Measurements from ENCODE around the gene TRMO.

Gene TRMO

DNA sequence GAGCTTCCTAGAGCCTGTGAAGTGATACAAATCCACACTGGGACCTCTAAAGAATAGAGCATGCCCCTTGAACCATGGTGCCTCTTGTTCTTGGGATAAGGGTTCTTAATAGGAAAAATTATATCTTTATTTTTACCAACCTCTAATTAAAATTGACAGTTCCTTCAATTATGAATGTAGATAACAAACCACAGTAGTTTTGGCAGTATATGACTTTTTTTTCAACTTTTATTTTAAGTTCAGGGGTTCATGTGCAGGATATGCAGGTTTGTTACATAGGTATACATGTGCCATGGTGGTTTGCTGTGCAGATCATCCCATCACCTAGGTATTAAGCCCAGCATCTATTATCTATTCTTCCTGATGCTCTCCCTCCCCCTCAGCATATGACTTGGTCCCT is 14.7 kb upstream of the TRMO start:
- no peak for DNase-seq

DNA sequence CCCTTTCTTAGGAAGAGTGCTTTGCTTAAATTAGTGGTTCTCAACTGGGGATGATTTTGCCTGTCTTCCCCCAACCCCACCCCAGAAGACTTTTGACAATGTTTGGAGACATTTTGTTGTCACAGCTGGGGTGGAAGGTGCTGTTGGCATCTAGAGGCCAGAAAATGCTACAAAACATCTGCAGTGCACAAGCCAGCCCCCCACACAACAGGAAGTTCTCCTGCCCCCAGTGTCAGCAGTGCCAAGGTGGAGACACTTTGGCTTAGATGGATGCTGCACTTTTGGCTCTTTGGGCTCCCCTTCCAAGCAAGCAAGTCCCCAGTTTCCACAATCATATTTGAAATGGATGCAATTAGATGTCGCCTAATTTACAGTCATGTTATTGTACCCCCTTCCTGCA is 13.0 kb upstream of the TRMO start:
- DNase-seq: no peak

DNA sequence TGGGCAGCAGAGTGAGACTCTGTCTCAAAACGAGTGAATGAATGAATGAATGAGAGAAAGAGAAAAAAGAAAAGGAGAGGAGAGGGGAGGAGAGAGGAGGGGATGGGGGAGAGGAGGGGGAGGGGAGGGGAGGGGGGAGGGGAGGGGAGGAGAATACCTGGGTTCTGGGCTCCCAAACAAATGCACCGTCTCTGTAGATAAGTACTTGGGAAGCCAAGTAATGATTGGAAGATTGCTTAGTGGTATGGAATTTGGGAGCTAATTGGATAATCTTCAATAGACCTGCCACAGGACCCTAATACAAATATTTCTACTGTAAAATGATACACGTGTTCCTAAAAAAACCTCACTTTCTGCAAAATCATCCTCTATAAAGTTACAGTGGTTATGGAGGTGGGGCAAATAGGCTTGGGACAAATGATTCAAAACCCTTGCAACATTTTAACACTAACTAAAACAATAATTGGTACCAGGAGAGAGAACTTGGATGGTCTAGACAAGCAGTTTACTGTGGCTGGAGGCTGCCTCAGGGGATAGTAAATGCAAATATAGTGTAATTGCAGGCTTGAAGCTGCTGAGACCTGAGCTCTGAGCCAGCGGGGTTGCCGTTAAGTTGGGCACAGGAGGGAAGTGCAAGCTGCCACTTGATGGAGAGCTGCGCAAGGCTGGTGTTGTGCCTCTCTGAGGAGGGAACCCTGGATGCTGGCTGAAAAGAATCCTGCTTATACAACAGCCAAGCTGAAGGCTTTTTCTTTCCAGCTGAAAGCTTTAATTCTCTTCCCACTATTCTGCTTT is 12.2 kb upstream of the TRMO start:
- DNase-seq: no peak

DNA sequence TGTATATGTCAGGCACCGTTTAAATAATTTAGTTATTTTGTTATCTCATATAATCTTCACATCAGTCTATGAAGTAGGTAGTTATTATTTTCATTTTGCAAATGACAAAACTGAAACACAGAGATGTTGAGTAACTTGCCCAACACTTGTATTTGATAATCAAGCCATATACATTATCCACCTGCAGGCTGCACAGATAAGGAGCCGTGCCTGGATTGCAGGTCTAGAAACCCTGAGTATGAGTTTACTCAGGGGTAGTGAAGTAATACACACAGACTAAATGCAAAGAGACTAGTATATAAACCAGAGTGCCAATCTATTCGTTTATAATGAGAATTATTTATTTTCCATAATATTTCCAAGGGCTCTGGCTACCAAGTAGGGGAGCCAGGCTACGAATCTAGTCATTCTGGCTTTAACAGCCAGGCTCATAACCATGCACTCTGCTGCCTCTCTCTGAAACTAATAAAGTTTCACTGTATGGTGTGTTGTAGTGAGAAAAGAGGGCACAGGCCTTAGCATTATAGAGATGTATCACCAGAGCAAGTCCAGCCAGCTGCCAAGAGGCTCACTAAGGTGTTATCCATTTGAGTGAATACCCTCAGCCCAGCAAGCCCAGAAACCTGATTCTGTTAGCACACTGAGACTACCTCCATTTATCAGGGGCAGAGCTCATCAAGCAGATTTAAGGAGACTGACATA is 11.1 kb upstream of the TRMO start:
- DNase-seq: no peak

DNA sequence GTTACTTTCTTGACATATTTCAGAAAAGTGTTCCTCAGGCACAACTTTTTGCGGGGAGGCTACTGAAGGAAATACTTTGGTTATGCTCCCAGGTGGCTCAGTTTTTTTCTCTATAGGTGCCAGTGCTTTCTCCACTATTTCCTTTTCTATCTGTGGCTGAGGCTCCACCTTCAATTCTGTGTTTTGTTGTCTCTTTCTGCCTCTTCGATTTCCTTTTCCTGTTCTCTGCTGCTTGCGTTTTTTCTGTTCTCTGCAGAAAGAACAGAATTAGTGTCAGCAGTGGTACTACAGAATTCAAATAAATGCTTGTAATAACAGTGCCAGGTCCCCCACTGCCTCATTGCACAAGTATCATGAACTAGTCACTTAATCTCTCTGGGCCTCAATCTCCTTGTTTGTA is 8.7 kb upstream of the TRMO start:
- DNase-seq: peak; percentile 32

- no peak for DNase-seq
Observed at GRCh38 chr9:97928986-97929604, 6.8 kb upstream of the TRMO start.

DNA sequence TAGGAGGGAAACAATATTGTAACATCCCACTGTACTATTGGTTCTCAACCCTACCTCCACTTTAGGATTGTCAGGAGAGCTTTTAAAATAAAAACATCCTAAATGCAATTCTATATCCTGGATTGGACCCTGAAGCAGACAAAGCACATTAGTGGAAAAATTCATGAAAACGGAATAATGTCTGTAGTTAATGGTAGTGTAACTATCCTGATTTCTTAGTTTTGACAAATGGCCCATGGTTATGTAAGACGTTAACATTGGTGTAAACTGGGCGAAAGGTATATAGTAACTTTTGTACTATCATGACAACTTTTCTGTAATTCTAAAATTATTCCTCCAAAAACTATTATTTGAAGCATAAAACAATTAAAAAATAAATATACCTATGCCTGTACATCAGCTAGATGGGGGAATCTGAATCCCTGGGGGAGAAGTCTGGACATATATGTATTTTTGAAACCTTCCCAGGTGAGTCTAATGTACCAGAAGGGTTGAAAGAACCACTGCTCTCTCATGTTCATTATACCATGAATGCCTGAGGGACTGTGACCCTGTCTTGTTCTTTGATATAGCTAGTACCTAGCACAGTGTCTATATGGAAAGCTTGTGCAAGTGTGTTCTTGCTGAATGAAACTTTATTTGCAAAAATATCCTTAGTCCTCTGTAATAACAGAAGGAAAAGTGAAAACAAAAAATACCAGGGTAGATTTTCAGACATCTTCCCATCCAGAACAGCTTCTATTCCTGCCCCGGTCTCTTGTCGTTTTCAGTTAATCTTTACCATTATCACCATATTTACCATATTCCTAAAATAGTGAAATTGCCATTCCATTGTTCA is 3.4 kb upstream of the TRMO start:
- DNase-seq: no peak

DNA sequence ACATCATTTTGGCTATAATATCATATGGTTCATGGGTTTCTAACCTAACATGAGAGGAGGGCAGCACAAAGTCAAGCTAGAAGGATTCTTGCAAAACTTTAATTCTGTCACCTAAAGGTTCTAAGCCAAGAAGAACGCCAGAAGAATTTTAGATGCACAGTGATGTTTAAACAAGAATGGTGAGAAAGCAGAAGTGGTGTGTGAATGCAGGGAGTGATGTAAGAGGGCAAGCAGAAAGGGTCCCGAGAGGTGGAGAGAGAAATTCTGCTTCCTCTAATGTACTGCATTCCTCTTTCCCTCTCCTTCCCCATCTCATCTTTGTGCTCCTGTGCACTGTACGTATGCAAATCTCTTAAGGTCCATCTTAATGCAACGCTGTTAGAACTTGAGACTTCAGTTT is 2.1 kb upstream of the TRMO start:
- DNase-seq: no peak

DNA sequence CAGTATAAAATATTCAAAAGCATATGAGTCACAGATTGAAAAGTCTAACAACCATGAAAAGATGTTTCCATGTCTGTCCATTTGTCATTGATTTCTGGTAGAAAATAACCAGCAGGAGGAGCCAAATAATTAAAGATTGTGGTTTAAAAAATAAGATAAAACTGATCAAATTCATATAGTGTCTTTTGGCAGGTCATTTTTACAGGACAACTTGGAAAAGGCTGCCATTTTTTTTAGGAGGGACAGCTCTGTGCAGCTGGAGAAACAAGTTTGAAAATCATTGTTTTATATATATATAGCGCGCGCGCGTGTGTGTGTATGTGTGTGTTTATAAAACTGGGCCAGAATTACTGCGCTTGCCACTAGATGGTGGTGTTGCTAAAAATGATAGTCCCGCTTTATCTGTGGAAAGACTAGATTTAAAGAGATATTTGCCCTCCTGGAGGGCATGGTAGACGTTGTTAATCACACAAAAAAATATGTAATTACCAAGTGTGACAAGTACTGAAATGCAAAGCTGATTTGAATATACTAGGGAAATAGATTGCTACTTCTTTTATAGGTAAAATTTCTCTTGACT is 1.3 kb upstream of the TRMO start:
- DNase-seq: peak; percentile 86

DNA sequence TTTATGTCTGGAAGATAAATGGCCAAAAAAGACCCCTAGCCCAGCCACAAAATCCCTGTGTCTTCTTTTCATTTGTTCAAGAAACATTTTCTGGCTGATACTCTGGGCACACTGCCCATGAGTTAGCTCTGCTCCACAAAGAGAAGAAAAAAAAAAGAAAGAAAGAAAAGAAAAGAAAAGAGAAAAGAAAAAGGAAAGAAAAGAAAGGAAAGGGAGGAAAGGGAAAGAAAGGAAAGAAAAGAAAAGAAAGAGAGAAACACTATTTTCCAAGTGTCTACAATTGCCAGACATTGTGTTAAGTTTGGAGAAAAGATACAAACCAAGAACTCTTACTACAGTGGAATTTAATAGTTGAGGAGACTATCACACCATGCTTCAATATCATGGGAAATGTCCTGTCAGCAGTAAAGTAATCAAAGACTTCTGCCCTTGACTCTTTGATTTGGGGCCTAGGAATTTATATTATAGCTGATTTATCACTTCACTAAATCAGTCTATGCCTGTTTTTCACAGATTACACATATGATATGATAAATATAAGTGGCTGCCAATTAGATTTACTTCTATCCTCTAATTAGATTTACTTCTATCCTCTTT is 3.0 kb downstream of the TRMO start:
- no peak for DNase-seq

DNA sequence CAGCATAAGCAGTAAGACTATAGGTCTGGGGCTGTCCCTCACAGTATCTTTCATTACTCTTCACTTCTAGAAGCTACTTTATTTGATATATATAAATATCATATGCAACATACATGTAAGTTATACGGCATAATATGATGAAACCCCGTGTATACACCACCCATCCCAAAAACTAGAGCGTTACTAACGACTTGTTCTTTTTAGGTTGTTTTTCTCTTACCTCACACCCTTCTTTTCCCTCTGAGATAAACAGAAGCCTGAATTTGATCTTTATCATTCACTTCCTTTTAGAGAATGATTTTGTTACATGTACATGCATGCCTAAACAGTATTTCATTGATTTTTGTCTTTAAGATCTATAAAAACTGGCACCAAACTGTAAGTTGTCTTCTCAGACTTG is 3.7 kb downstream of the TRMO start:
- DNase-seq: peak; percentile 41

DNA sequence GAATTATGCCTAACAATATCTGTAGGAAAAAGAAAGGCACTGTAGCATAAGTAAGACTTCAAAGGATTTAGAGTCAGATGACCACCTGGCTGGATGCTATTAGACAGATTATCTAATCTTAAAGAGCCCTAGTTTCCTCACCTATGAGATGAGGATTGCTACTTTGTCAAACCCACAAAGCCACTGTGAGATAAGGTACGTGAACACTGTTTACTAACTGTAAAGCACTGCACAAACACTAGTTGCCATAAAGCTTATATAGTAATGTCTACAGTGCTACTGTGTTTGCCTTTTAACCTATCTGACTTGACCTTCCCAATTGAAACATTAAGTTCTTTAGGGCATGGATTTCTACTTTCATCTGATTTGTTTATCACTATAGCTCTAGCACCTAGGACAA is 10.3 kb downstream of the TRMO start:
- DNase-seq: no peak

- no peak for DNase-seq
Observed at GRCh38 chr9:97911528-97911927, 10.8 kb downstream of the TRMO start.

- DNase-seq: peak; percentile 30
Observed at GRCh38 chr9:97910357-97910756, 11.9 kb downstream of the TRMO start.

DNA sequence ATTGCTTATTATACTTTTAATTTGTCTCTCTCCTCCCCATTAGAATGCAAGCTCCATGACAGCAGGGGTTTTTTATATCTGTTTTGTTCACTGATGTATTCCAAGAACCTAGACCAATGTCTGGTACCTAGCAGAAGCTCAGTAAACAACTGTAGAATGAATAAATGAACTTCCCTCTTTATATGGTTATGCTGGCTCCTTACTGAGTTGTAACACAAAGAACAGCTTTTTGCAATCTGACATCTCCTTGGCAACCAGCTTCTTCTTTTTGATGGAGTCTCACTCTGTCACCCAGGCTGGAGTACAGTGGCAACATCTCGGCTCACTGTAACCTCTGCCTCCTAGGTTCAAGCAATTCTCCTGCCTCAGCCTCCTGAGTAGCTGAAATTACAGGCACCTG is 13.6 kb downstream of the TRMO start:
- DNase-seq: no peak

DNA sequence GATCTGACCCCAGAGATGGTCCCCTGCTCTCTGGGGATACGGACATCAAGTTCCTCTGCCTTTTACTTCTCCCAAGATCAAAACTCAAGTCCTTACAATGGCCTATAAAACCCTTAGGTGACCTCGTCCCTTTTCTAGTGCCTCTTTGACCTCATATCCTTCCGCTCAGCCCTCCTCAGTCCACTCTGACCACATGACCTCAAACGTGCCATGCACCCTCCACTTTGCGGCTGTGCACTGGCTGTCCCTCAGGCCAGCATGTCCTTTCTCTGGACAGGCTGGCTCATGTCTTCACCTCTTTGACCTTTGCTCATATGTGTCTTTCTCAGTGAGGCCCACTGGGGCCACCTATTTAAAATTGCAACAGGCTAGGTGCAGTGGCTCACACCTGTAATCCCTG is 14.7 kb downstream of the TRMO start:
- no peak for DNase-seq

GRCh38 chr9:97907046-97907445 is 15.3 kb downstream of the TRMO start:
- DNase-seq: peak; percentile 31

DNA sequence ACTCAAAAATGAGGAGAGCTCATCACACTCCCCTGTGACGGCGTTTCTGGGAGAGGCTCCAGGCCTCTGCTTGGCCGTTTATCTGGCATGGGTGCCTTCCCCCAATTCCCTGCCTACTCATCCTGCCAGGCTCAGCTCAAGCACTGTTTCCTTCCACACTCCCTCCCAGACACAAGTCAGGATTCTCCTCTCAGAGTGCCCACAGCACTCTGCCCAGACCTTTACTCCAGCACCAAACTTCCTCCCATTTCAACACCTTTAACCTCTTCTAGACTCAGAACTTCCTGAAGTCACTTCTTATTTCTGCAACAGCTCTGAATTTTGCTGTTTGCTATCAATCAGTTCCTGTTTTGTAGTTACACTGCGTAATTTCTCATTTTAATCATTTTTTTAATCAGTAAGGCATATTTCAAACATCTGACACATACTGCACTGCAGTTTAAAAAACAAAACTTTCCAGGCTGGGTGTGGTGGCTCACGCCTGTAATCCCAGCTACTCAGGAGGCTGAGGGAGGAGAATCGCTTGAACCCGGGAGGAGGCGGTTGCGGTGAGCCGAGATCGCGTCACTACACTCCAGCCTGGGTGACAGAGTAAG is 16.0 kb downstream of the TRMO start:
- peak; percentile 59 for DNase-seq

DNA sequence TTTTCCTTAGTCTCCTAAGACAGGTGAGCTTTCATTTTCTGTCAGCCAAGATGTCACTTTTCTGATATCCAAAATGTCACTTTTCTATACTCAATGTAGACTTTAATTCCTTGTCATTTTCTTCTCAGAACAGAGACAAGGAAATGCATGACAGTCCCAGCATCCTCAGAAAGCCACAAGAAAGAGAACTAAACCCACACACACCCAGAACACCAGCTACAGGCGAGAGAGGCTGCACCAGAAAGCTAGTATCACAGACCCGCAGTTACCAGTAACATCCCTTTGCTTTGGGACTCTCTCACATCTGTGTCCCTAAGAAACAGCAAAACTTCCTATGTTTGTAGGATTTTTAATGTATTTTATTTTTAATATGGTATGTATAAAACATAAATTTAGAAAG is 17.1 kb downstream of the TRMO start:
- peak; percentile 78 for DNase-seq

DNA sequence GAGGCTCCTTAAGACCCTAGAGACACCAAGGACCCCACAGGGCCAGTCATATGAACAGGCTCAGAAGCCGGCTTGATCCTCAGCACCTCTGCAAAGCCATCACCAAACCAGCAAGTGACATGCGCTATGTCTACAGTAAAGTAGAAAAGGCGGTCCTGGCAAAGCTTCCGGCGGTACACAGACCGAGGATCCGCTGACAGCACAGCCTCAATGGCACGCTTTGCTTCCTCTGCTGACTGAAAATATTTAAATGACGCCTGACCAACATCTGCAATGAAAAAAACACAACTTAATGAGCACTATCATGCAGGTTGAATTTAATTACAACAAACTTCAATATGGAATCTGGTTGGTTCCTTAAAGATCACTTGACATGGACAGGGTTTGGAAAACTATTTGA is 17.6 kb downstream of the TRMO start:
- peak; percentile 59 for DNase-seq

DNA sequence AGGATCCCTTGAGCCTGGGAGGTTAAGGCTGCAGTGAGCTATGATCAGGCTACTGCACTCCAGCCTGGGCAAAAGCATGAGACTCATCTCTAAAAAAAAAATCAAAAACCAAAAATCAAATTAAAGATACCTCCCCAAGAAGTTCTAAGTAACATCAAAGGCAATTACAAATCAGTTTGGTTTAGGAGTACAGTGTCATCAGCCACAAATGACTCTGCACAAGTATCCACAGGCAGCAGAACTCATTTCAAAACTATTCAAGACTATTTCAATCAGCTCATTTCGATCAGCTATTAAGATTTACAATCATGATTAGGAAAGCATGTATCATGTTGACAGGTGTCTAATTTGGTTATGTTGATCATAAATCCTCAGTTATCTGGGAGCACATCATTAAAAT is 19.1 kb downstream of the TRMO start:
- DNase-seq: no peak

All from CD4-positive, alpha-beta T cell treated with Interleukin-10 for 1 hour (primary cell).